Measurements from ENCODE around the gene HTN3.
"Not testable (repeated sequence)": the region's sequence is repeated elsewhere in the genome, so short reads cannot be mapped to it uniquely, and the experiment has no call there.

HTN3 gene

GRCh38 chr4:70041652-70042286 lies 13.5 kb downstream of the HTN3 start:
- Histone ChIP-seq H3K27me3 (ENCODE audit: low read depth) (no peaks in the 10 kb centered on the region), H3K4me3 (no peak overlapping the region), H3K36me3 (replicated peaks) (no peaks in the 10 kb centered on the region), H3K4me1 (no peaks in the 10 kb centered on the region), H3K9me3 (no peaks in the 10 kb centered on the region)
- in situ Hi-C loops (cut with MboI; ENCODE audit: low sequenced_read_pairs), result no loop called here
- no peak for DNase-seq (ENCODE audit: low spot score in 2 of 2)

GRCh38 chr4:70050138-70050537 lies 21.9 kb downstream of the HTN3 start, which contains the start of gene HTN1:
HTN1 (plus strand) TSS chr4:70050438; CDS start chr4:70053077, 2,639 bp downstream.
- H3K36me3 ChIP-seq (replicated peaks); H3K27me3 ChIP-seq (ENCODE audit: low read depth); DNase-seq (ENCODE audit: low spot score in 2 of 2); H3K4me1 ChIP-seq; H3K9me3 ChIP-seq; in situ Hi-C loops (cut with MboI; ENCODE audit: low sequenced_read_pairs); H3K4me3 ChIP-seq: not testable (repeated sequence)

- DNase-seq (ENCODE audit: low spot score in 2 of 2); H3K36me3 ChIP-seq (replicated peaks); H3K9me3 ChIP-seq; H3K4me3 ChIP-seq; H3K27me3 ChIP-seq (ENCODE audit: low read depth); in situ Hi-C loops (cut with MboI; ENCODE audit: low sequenced_read_pairs): not testable (repeated sequence)
- H3K4me1 ChIP-seq, result peaks cover 11% of the 10 kb centered on the region
Observed at GRCh38 chr4:70056534-70056933, 28.3 kb downstream of the HTN3 start.

GRCh38 chr4:70057651-70058050 lies 29.4 kb downstream of the HTN3 start:
- no peaks in the 10 kb centered on the region; the same call in 1 of the 2 replicates for H3K9me3 ChIP-seq
- peaks cover 11% of the 10 kb centered on the region for H3K4me1 ChIP-seq
- no peak for DNase-seq (ENCODE audit: low spot score in 2 of 2)
- no peaks in the 10 kb centered on the region for H3K36me3 ChIP-seq (replicated peaks)
- no peaks in the 10 kb centered on the region for H3K27me3 ChIP-seq (ENCODE audit: low read depth)
- in situ Hi-C loops (cut with MboI; ENCODE audit: low sequenced_read_pairs), result no loop called here
- H3K4me3 ChIP-seq, result no peak overlapping the region

GRCh38 chr4:70059149-70059548 lies 30.9 kb downstream of the HTN3 start:
- DNase-seq (ENCODE audit: low spot score in 2 of 2), result peak in 1 of 2 experiments; percentile 8
- H3K9me3 ChIP-seq, result no peaks in the 10 kb centered on the region; the same call in 1 of the 2 replicates
- H3K27me3 ChIP-seq (ENCODE audit: low read depth), result no peaks in the 10 kb centered on the region
- in situ Hi-C loops (cut with MboI; ENCODE audit: low sequenced_read_pairs), result no loop called here
- no peaks in the 10 kb centered on the region for H3K36me3 ChIP-seq (replicated peaks)
- H3K4me1 ChIP-seq, result peaks cover 11% of the 10 kb centered on the region
- H3K4me3 ChIP-seq, result no peak overlapping the region

- no peaks in the 10 kb centered on the region for H3K27me3 ChIP-seq (ENCODE audit: low read depth)
- no peak for DNase-seq (ENCODE audit: low spot score in 2 of 2)
- peaks cover 11% of the 10 kb centered on the region for H3K4me1 ChIP-seq
- no peaks in the 10 kb centered on the region; the same call in 1 of the 2 replicates for H3K9me3 ChIP-seq
- in situ Hi-C loops (cut with MboI; ENCODE audit: low sequenced_read_pairs), result no loop called here
- no peak overlapping the region for H3K4me3 ChIP-seq
- no peaks in the 10 kb centered on the region for H3K36me3 ChIP-seq (replicated peaks)
Observed at GRCh38 chr4:70062000-70062399, 33.7 kb downstream of the HTN3 start.

- no peak overlapping the region for H3K4me3 ChIP-seq
- H3K9me3 ChIP-seq, result no peaks in the 10 kb centered on the region
- DNase-seq (ENCODE audit: low spot score in 2 of 2), result no peak
- in situ Hi-C loops (cut with MboI; ENCODE audit: low sequenced_read_pairs), result no loop called here
- no peaks in the 10 kb centered on the region; the same call in 1 of the 2 replicates for H3K27me3 ChIP-seq (ENCODE audit: low read depth)
- no peaks in the 10 kb centered on the region for H3K36me3 ChIP-seq (replicated peaks)
- no peaks in the 10 kb centered on the region for H3K4me1 ChIP-seq
Observed at GRCh38 chr4:70080205-70080604, 51.9 kb downstream of the HTN3 start.

All from HAP-1 (cell line).